Epidermal melanocyte (primary cell): ENCODE results near the gene ZNF469.
"Not testable (repeated sequence)": the region's sequence is repeated elsewhere in the genome, so short reads cannot be mapped to it uniquely, and the experiment has no call there.

Source experiments
- DNase-seq: peaks from one replicate; pipeline ENCODE4 v3.0.0; 2011; ENCODE audit warnings: low spot score; ENCODE audit not compliant: insufficient read length

Gene ZNF469

DNA sequence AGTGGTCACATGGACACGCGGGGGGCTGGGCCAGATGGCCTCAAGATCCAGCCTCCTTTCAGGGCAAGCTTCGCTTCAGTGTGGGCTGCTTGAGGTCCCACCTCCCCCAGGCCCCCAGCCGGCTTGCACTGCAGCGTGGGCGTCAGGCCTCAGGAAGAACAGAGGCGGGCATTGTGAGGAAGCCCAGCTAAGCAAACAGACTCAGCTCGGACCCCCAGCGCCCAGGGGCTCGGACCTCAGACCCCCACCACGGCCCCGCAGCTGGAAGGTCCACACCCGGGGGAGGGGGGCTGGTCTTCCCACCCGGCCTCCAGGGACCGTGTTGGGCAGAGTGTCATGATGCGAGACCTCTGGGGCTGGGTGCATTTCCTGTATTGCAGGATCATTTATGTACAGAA is 24.7 kb upstream of the ZNF469 start:
- DNase-seq: no peak

- no peak for DNase-seq
These were observed 23.8 kb upstream of the ZNF469 start for GRCh38 chr16:88359008-88359407.

GRCh38 chr16:88360401-88360800 is 22.4 kb upstream of the ZNF469 start:
- not testable (repeated sequence) for DNase-seq

GRCh38 chr16:88360999-88361398 is 21.8 kb upstream of the ZNF469 start:
- DNase-seq: no peak

GRCh38 chr16:88361775-88362174 is 21.0 kb upstream of the ZNF469 start:
- DNase-seq: no peak

DNA sequence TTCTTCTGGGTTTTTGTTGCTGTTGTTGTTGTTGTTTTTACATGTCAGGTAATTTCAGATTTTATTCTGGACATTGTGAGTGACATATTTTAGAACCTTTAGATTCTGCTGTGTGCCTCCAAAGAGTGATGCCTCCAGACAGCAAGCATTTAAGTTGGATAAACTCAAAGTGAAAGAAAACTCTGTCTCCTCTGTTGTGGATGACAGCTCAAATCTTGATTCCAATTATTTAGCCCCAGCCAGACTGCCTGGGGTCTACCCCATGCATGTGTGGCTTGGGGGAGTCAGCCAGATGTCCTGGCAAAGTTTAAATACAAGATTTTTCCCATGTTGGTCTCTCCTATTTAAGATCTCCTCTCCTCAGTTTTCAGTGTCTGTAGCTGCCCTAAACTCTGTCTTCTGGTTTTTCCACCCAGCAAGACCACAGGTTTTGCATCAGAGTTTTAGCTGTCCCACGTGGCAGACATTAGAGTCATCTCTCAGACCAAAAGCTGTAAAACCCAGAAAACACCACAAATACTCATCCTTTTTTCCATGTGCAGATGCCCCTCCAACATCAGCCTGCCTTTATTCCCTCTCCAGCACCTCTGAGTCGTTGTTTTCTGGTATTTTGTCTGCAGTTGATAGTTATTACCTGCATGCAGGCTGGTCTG is 19.4 kb upstream of the ZNF469 start:
- no peak for DNase-seq

DNA sequence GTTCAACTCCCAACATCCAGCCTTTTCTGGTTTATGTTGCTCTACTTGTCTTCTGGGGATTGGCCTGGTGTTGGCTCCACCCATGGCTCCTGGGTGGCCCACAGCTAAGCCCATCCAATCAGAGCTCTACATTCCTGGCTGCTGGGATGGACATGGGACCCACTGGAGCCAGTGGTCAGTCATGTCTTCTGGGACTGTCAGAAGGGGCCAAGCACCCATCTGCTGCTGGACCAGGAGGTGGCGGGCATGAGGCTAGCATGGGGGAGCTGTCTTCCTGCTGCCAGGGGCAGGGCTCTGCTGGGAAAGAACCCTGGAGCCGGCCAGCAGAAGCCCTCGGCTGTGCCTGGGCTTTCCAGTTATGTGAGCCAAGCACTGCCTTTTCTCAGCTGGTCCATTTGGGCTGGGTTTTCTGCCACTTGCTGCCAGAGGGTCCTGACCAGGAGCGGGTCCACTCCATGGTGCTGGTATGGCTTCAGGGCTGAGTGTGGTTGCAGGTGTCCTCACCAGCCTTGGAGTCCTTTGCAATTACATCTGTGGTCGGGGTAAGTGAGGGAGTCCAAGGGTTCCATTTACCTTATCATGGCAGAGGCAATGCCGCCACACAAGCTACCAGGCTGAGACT is 17.4 kb upstream of the ZNF469 start:
- DNase-seq: no peak

DNA sequence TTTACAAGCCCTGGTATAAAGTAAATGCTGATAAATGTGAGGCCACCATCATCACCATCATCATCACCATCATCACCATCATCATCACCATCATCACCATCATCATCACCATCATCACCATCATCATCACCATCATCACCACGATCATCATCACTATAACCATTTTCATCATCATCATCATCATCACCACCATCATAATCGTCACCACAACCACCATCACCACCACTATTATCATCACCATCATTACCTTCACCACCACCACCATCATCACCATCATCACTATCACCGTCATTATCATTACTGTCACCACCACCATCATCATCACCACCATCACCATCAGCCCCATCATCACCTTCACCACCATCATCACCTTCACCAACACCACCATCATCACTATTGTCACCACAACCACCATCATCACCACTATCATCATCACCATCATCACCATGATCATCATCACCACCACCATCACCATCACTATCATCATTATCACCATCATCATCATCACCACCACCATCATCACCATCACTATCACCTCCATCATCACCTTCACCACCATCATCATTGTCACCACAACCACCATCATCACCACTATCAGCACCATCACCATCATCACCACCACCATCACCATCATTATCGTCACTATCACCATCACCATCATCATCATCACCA is 16.6 kb upstream of the ZNF469 start:
- DNase-seq: no peak

- no peak for DNase-seq
These were observed 16.1 kb upstream of the ZNF469 start for GRCh38 chr16:88366704-88367047.

- no peak for DNase-seq
These were observed 15.2 kb upstream of the ZNF469 start for GRCh38 chr16:88367560-88367959.

DNA sequence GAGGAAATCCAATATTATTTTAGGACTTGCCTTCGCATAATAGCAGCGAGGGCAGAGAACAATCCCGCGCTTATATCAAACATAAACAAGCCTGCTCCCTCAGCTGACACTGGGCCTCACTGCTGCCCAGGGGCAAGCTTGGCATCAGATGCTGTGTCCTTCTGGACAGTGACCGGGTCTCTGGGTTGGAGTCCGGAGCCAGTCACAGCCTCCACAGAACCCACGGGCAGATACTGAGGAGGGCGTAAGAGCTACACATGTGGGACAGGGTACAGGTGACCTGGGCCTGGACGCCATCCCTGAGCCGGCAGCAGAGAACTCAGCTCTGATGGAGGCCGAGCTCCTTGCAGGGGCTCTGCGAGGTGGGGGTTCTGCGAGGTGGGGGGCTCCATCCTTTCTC is 14.7 kb upstream of the ZNF469 start:
- DNase-seq: no peak

DNA sequence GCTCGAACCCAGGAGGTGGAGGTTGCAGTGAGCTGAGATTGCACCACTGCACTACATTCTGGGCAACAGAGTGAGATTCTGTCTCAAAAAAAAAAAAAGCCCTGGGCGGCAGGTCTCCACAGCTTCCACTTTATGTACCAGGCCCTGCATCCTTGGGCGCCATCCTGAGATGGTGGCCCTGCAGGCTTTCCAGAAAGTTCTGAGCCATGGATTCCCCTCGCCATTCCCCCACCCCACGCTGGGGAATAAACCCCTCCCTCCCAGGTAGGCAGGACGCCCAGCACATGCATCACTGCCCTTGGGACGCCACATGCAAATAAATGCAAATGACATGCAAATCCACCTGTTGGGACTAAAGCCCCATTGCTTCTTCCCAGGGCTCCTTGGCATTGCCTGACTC is 13.8 kb upstream of the ZNF469 start:
- no peak for DNase-seq

- no peak for DNase-seq
These were observed 13.2 kb upstream of the ZNF469 start for GRCh38 chr16:88369447-88370008.

GRCh38 chr16:88370365-88370764 is 12.4 kb upstream of the ZNF469 start:
- DNase-seq: no peak

- DNase-seq: no peak
These were observed 10.2 kb upstream of the ZNF469 start for GRCh38 chr16:88372522-88372921.

GRCh38 chr16:88373211-88373610 is 9.5 kb upstream of the ZNF469 start:
- DNase-seq: no peak

DNA sequence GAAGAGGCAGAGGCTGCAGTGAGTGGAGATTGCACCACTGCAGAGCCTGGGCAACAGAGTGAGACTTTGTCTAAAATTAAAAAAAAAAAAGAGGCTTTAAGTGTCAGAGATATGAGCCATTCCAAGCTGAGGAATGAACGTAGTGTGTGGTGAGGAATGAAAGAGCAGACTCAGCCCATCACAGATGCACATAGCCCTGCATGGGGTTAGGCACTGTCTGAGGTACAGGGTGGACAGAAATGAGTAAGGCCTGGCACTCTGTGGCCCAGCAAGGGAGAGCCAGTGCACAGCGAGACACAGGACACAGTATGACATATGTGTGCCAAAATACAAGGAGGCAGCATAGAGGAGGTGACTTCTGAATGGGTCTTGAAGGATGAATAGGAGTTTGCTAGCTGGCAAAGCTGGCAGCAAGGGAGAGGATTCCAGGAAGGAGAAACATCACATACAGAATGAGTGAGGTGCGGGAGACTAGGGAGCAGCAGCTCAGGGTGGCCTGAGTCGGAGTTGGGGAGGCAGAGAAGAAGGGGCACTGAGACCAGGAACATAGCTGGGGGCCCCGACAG is 8.7 kb upstream of the ZNF469 start:
- no peak for DNase-seq

- DNase-seq: no peak
These were observed 8.0 kb upstream of the ZNF469 start for GRCh38 chr16:88374736-88375135.

GRCh38 chr16:88375236-88375975 is 7.4 kb upstream of the ZNF469 start:
- DNase-seq: no peak

GRCh38 chr16:88375996-88376834 is 6.5 kb upstream of the ZNF469 start:
- DNase-seq: no peak
